Inferior parietal cortex (tissue), 1 donor: Measurements from ENCODE around the gene ZSWIM3.
"Not testable (repeated sequence)": the region's sequence is repeated elsewhere in the genome, so short reads cannot be mapped to it uniquely, and the experiment has no call there.

Experiments
- DNase-seq: peaks from one replicate; pipeline ENCODE4 v3.0.0-alpha.2; 2016; ENCODE audit errors: extremely low spot score

ZSWIM3 gene

GRCh38 chr20:45857114-45857881 is at the start of gene ZSWIM3, which contains the start of gene ACOT8:
Gene ZSWIM3, plus strand, starts transcription at chr20:45857614. Its CDS starts 212 bp downstream, at chr20:45857826.
Gene ACOT8, minus strand, starts transcription at chr20:45857392. Its CDS starts 77 bp downstream, at chr20:45857315.
- DNase-seq: peak; percentile 100

- no peak for DNase-seq
Observed at GRCh38 chr20:45810191-45810970, 47.0 kb upstream of the ZSWIM3 start.

- peak; percentile 100 for DNase-seq
Observed at GRCh38 chr20:45812157-45813005, 45.0 kb upstream of the ZSWIM3 start, which contains the start of gene UBE2C. Gene UBE2C, plus strand, starts transcription at chr20:45812644. Its CDS starts 52 bp downstream, at chr20:45812696.

- DNase-seq: no peak
Observed at GRCh38 chr20:45813006-45813340, 44.4 kb upstream of the ZSWIM3 start.

GRCh38 chr20:45813489-45813888 is 43.9 kb upstream of the ZSWIM3 start:
- DNase-seq: no peak

GRCh38 chr20:45814314-45814713 is 43.1 kb upstream of the ZSWIM3 start:
- DNase-seq: no peak

GRCh38 chr20:45816951-45817350 is 40.5 kb upstream of the ZSWIM3 start:
- DNase-seq: no peak

GRCh38 chr20:45817376-45818194 is 39.8 kb upstream of the ZSWIM3 start:
- DNase-seq: no peak

- DNase-seq: no peak
Observed at GRCh38 chr20:45818239-45818638, 39.2 kb upstream of the ZSWIM3 start.

GRCh38 chr20:45819466-45819865 is 37.9 kb upstream of the ZSWIM3 start:
- DNase-seq: no peak

GRCh38 chr20:45821947-45822346 is 35.5 kb upstream of the ZSWIM3 start:
- no peak for DNase-seq

GRCh38 chr20:45822857-45823256 is 34.6 kb upstream of the ZSWIM3 start:
- no peak for DNase-seq

- no peak for DNase-seq
Observed at GRCh38 chr20:45823949-45824835, 33.2 kb upstream of the ZSWIM3 start.

- DNase-seq: no peak
Observed at GRCh38 chr20:45826381-45827019, 30.9 kb upstream of the ZSWIM3 start.

GRCh38 chr20:45827030-45827652 is 30.3 kb upstream of the ZSWIM3 start, which contains the start of gene TNNC2:
Gene TNNC2, minus strand, starts transcription at chr20:45827312. Its CDS starts 64 bp downstream, at chr20:45827248.
- no peak for DNase-seq

- DNase-seq: no peak
Observed at GRCh38 chr20:45827712-45828111, 29.7 kb upstream of the ZSWIM3 start.

- no peak for DNase-seq
Observed at GRCh38 chr20:45828589-45828988, 28.8 kb upstream of the ZSWIM3 start.

GRCh38 chr20:45829673-45830106 is 27.7 kb upstream of the ZSWIM3 start:
- DNase-seq: not testable (repeated sequence)

GRCh38 chr20:45832619-45833018 is 24.8 kb upstream of the ZSWIM3 start:
- DNase-seq: no peak
